DMS114 treated with DMSO at 0.1 percent for 48 hours (cell line): ENCODE measurements around the gene PIK3C2G.

ENCODE experiments used
- DNase-seq: peaks from one replicate; lab custom pipeline; 2025; ENCODE audit not compliant: unreplicated experiment; lab: John Stamatoyannopoulos, UW

The PIK3C2G gene

GRCh38 chr12:18339633-18340032 lies 78.3 kb downstream of the PIK3C2G start:
- no peak for DNase-seq

- no peak for DNase-seq
Observed at GRCh38 chr12:18340186-18340585, 78.9 kb downstream of the PIK3C2G start.

- DNase-seq = no peak
Observed at GRCh38 chr12:18340786-18341185, 79.5 kb downstream of the PIK3C2G start.

GRCh38 chr12:18343708-18344107 lies 82.4 kb downstream of the PIK3C2G start:
- no peak for DNase-seq

- no peak for DNase-seq
Observed at GRCh38 chr12:18345021-18345735, 83.9 kb downstream of the PIK3C2G start.

- DNase-seq = no peak
Observed at GRCh38 chr12:18352312-18352711, 91.0 kb downstream of the PIK3C2G start.

- DNase-seq = no peak
Observed at GRCh38 chr12:18355429-18355828, 94.1 kb downstream of the PIK3C2G start.

GRCh38 chr12:18358077-18358476 lies 96.8 kb downstream of the PIK3C2G start:
- DNase-seq = no peak

GRCh38 chr12:18358930-18359329 lies 97.6 kb downstream of the PIK3C2G start:
- DNase-seq = no peak

- DNase-seq = no peak
Observed at GRCh38 chr12:18361433-18361832, 100.1 kb downstream of the PIK3C2G start.

- no peak for DNase-seq
Observed at GRCh38 chr12:18363321-18363720, 102.0 kb downstream of the PIK3C2G start.

GRCh38 chr12:18368594-18368993 lies 107.3 kb downstream of the PIK3C2G start:
- no peak for DNase-seq

GRCh38 chr12:18373181-18373580 lies 111.9 kb downstream of the PIK3C2G start:
- no peak for DNase-seq

- DNase-seq = no peak
Observed at GRCh38 chr12:18375131-18375530, 113.8 kb downstream of the PIK3C2G start.

- DNase-seq = no peak
Observed at GRCh38 chr12:18375583-18375982, 114.3 kb downstream of the PIK3C2G start.

- DNase-seq = no peak
Observed at GRCh38 chr12:18382236-18382885, 121.0 kb downstream of the PIK3C2G start.

- no peak for DNase-seq
Observed at GRCh38 chr12:18383203-18383602, 121.9 kb downstream of the PIK3C2G start.

GRCh38 chr12:18387706-18388105 lies 126.4 kb downstream of the PIK3C2G start:
- no peak for DNase-seq

GRCh38 chr12:18389820-18390219 lies 128.5 kb downstream of the PIK3C2G start:
- DNase-seq = no peak

GRCh38 chr12:18391151-18391550 lies 129.8 kb downstream of the PIK3C2G start:
- DNase-seq = no peak

GRCh38 chr12:18394742-18395141 lies 133.4 kb downstream of the PIK3C2G start:
- no peak for DNase-seq

GRCh38 chr12:18400186-18400585 lies 138.9 kb downstream of the PIK3C2G start:
- DNase-seq = no peak
